Kidney glomerular epithelial cell (primary cell): ENCODE measurements around the gene ODAD2.

ENCODE experiments used
- DNase-seq: peaks from one replicate; lab custom pipeline; 2025; lab: John Stamatoyannopoulos, UW

The ODAD2 gene

DNA sequence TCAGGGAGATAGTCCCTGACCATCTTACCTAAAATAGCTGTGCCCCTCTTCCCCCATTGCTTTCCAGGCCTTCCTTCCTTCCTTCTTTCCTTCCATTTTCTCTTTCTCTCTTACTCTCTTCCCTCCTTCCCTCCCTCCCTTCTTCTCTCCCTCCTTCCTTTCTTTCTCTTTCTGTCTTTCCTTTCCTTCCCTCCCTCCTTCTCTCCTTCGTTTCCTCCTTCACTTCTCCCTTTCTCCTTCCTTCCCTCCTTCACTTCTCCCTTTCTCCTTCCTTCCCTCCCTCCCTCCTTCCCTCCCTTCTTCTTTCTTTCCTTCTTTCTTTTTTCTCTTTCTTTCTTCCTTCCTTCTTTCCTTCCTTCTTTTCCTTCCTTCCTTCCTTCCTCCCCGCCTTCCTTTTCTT lies 228.7 kb downstream of the ODAD2 start:
- DNase-seq = no peak
